Endodermal cell (in vitro differentiated cells): ENCODE data around the gene MCF2. TPM values are rescaled to one million over a fixed set of nuclear protein-coding genes. Genes with fewer than 3 reads are reported as not detected.
A peak's percentile ranks its signal among the peaks of the same experiment; 100 is the strongest.

Experiments used
- DNase-seq: peaks from one replicate; pipeline ENCODE4 v3.0.0-alpha.2; 2017
- H3K27ac ChIP-seq: 2 replicates; pipeline ENCODE4 v1.5.1; 2013; ENCODE audit warnings: mild to moderate bottlenecking, low read depth, low read length, moderate library complexity
- H3K27me3 ChIP-seq: 2 replicates; pipeline ENCODE4 v1.6.1; 2013; ENCODE audit warnings: mild to moderate bottlenecking, low read length, moderate library complexity; ENCODE audit not compliant: insufficient read depth, control insufficient read depth, poor library complexity, severe bottlenecking
- H3K36me3 ChIP-seq: 2 replicates; pipeline ENCODE4 v1.7.0; 2013; ENCODE audit warnings: mild to moderate bottlenecking, low read length, moderate library complexity; ENCODE audit not compliant: control insufficient read depth, insufficient read depth
- H3K4me1 ChIP-seq: one replicate; pipeline ENCODE4 v1.7.0; 2013; ENCODE audit warnings: low read length; ENCODE audit not compliant: control insufficient read depth, insufficient read depth
- H3K4me3 ChIP-seq: 2 replicates; pipeline ENCODE4 v1.5.1; 2013; ENCODE audit warnings: mild to moderate bottlenecking, low read length, moderate library complexity
- H3K9ac ChIP-seq: 2 replicates; pipeline ENCODE4 v1.6.1; 2013; ENCODE audit warnings: mild to moderate bottlenecking, low read length, moderate library complexity; ENCODE audit not compliant: poor library complexity, severe bottlenecking; ENCODE audit errors: extremely low read depth
- H3K9me3 ChIP-seq: 2 replicates; pipeline ENCODE4 v1.6.1; 2013; ENCODE audit warnings: mild to moderate bottlenecking, low read length, moderate library complexity; ENCODE audit not compliant: control insufficient read depth
- H3K27ac Mint-ChIP-seq: 2 replicates; pipeline ENCODE4 v1.8.0; 2020; ENCODE audit warnings: mixed read lengths
- H3K27me3 Mint-ChIP-seq: 2 replicates; pipeline ENCODE4 v1.8.0; 2021; ENCODE audit warnings: mild to moderate bottlenecking, mixed read lengths; ENCODE audit not compliant: insufficient read depth
- H3K36me3 Mint-ChIP-seq: 2 replicates; pipeline ENCODE4 v1.8.0; 2020; ENCODE audit warnings: low read depth, mixed read lengths
- H3K4me1 Mint-ChIP-seq: 2 replicates; pipeline ENCODE4 v1.8.0; 2020; ENCODE audit warnings: mixed read lengths
- H3K4me3 Mint-ChIP-seq: 2 replicates; pipeline ENCODE4 v1.8.0; 2020; ENCODE audit warnings: mild to moderate bottlenecking, moderate library complexity, mixed read lengths
- H3K9me3 Mint-ChIP-seq: 2 replicates; pipeline ENCODE4 v1.8.0; 2020; ENCODE audit warnings: mild to moderate bottlenecking, mixed read lengths
- WGBS, 2 experiments: methylation state at CpG; one replicate each; pipeline versions ENCODE4 v1.1.5 to v1.1.7; 2013; ENCODE audit warnings: missing lambda C conversion rate in 2 of 2, mixed read lengths in 1 of 2; ENCODE audit not compliant: insufficient coverage in 1 of 2, insufficient read length in 1 of 2; 5-methylcytosine and 5-hydroxymethylcytosine counted together
- total RNA-seq, 2 donors: library from RNA; stranded (reverse); fragmentation: NEBNext Ultra II Directional in 1 of 2; extraction: Animal tissue kit (Norgen Biotek cat#: 25700) in 1 of 2; gene quantifications; 2 replicates in 1 of 2; 3 replicates in 1 of 2; pipeline ENCODE4 v1.2.1, GENCODE V29; 2021
- TF ChIP-seq, protein P1 (sequence below): fragments of 200-600 bp; sonication (generic); conservative IDR thresholded peaks from 2 replicates; pipeline ENCODE4 v1.5.0; 2021; ENCODE audit warnings: antibody characterized with exemption, mild to moderate bottlenecking

Gene MCF2
- total RNA-seq, 2 donors from 2014 or later = 1.1 to 2.1 TPM

DNA sequence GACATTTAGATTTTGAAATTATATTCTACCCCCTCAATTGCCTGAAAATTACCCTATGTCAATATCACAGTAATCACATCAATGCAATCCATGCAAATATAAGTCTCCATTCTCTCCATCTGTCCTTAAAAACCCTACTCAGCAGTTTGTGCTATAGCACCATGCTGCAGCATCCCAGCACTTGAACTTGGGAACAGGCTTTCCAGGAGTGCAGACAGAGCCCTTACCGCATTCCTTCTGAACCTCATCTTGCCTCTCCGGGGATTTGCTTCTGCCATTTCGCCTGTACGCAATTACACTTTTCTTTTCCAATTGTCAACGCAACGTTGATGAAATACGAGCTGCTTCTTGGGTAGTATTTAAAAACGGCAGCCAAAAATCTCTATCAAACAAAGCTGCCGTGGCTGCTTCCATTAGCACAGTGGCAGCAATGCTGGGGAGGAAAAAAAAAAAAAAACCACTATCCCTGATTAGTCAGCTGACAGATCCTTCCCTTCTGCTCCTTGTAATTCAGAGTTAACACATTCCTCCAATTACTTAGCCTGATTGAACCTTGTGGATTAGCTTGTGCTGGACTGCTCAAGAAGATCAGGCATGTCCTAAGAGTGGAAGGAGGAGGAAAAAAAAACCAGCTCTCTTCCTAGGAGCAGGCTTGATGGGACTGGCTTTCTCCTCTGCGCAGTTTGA, 65.6 kb downstream of the MCF2 start:
- H3K9ac ChIP-seq = no peak overlapping the region
- WGBS, 2 experiments = 34% methylated on average over 9 of the region's 10 CpGs; no CpG with 5 or more reads in 1 of the 2 experiments
- DNase-seq = peak; percentile 51
- H3K27ac ChIP-seq = no peak overlapping the region
- no peak overlapping the region for H3K27ac Mint-ChIP-seq
- H3K9me3 ChIP-seq = no peaks in the 10 kb centered on the region
- H3K4me3 ChIP-seq = no peak overlapping the region
- no peaks in the 10 kb centered on the region for H3K36me3 ChIP-seq
- no peaks in the 10 kb centered on the region for H3K36me3 Mint-ChIP-seq
- TF ChIP-seq, protein P1, sequence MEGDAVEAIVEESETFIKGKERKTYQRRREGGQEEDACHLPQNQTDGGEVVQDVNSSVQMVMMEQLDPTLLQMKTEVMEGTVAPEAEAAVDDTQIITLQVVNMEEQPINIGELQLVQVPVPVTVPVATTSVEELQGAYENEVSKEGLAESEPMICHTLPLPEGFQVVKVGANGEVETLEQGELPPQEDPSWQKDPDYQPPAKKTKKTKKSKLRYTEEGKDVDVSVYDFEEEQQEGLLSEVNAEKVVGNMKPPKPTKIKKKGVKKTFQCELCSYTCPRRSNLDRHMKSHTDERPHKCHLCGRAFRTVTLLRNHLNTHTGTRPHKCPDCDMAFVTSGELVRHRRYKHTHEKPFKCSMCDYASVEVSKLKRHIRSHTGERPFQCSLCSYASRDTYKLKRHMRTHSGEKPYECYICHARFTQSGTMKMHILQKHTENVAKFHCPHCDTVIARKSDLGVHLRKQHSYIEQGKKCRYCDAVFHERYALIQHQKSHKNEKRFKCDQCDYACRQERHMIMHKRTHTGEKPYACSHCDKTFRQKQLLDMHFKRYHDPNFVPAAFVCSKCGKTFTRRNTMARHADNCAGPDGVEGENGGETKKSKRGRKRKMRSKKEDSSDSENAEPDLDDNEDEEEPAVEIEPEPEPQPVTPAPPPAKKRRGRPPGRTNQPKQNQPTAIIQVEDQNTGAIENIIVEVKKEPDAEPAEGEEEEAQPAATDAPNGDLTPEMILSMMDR = no peak
- H3K4me1 Mint-ChIP-seq = peaks cover 7% of the 10 kb centered on the region
- no peaks in the 10 kb centered on the region for H3K4me1 ChIP-seq
- peaks cover 45% of the 10 kb centered on the region for H3K27me3 ChIP-seq
- peaks cover 17% of the 10 kb centered on the region for H3K27me3 Mint-ChIP-seq
- H3K9me3 Mint-ChIP-seq = no peaks in the 10 kb centered on the region
- H3K4me3 Mint-ChIP-seq = peak overlapping the region; percentile 34

DNA sequence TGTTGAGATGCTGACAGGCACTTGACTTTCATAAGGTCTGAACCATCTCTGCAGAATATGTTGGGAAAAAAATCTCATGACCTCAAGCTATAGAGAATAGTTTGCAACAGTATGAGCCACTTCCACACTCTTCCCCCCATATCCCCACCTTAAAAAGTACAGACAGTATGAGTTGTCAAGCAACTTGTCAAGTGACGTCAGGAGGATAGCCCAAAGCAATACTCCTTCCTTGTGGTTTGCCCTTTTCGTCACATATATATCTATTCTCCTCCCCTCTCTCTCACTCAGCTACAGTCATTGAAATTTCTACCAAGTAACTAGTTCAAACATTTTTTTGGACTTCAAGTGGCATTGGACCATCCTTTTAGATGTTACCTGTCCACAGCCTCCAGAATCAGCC, 67.7 kb downstream of the MCF2 start:
- H3K4me3 Mint-ChIP-seq = no peak overlapping the region
- Histone ChIP-seq H3K4me1 (no peaks in the 10 kb centered on the region), H3K9ac (no peak overlapping the region), H3K4me3 (no peak overlapping the region), H3K9me3 (no peaks in the 10 kb centered on the region), H3K36me3 (no peaks in the 10 kb centered on the region), H3K27me3 (peaks cover 65% of the 10 kb centered on the region), H3K27ac (no peak overlapping the region)
- 92% methylated on average over 2 of the region's 2 CpGs; no CpG with 5 or more reads in 1 of the 2 experiments for WGBS, 2 experiments
- TF ChIP-seq, protein P1 = no peak
- no peaks in the 10 kb centered on the region for H3K36me3 Mint-ChIP-seq
- H3K9me3 Mint-ChIP-seq = no peaks in the 10 kb centered on the region
- no peak overlapping the region for H3K27ac Mint-ChIP-seq
- peaks cover 7% of the 10 kb centered on the region for H3K4me1 Mint-ChIP-seq
- no peak for DNase-seq
- peaks cover 19% of the 10 kb centered on the region for H3K27me3 Mint-ChIP-seq

DNA sequence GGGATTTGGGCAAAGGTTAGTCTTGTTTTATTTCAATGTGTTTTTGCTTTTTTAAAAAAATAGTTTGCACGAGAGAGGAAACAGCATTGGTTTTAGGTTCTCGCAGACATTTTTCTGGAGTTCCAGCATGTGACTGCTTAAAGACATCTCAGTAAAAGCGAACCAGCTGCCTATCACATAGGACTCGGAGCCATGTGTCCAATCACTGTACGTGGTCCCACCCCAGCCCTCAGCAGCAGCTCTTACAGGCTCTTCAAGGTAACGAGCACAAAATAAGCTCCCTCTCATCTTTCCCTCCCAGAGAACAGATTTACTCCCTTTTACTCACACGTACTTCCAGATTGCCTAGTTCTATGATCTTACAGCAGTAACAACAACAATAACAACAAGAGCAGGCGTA, 68.7 kb downstream of the MCF2 start:
- Mint-ChIP-seq H3K27ac (no peak overlapping the region), H3K4me1 (peaks cover 7% of the 10 kb centered on the region), H3K9me3 (no peaks in the 10 kb centered on the region), H3K36me3 (no peaks in the 10 kb centered on the region), H3K27me3 (peaks cover 19% of the 10 kb centered on the region), H3K4me3 (no peak overlapping the region)
- H3K36me3 ChIP-seq = no peaks in the 10 kb centered on the region
- no peaks in the 10 kb centered on the region for H3K4me1 ChIP-seq
- H3K9me3 ChIP-seq = no peaks in the 10 kb centered on the region
- H3K27ac ChIP-seq = no peak overlapping the region
- DNase-seq = no peak
- TF ChIP-seq, protein P1 = no peak
- H3K4me3 ChIP-seq = no peak overlapping the region
- no peak overlapping the region for H3K9ac ChIP-seq
- 84 to 87% methylated on average over 4 to 8 of the region's 8 CpGs for WGBS, 2 experiments
- peaks cover 65% of the 10 kb centered on the region for H3K27me3 ChIP-seq
